Embryonic facial prominence (tissue), 1 donor: ENCODE data around the gene TMEM116.

ENCODE experiments used
- DNase-seq: peaks from one replicate; pipeline ENCODE4 v3.0.0-alpha.2; 2016; ENCODE audit errors: extremely low spot score

Gene TMEM116

DNA sequence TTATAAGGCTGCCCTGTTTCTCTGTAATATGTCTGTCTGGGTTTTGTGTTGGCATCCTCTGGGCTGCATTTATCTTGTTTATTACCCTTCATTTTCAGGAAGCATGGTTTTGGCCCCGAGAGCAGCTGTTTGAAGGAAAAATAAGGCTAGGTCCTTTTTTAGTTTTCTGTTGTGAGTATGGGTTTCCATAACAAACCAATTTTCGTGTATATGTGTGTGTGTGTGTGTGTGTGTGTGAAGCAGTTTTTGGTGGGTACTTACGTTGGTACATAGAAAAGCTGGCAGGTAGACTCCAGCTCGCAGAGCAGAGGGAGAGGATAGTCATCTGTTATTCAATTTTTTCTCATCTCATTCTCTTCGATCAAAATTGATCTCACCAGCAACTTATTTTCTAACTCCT is 118.4 kb downstream of the TMEM116 start:
- DNase-seq, result no peak

DNA sequence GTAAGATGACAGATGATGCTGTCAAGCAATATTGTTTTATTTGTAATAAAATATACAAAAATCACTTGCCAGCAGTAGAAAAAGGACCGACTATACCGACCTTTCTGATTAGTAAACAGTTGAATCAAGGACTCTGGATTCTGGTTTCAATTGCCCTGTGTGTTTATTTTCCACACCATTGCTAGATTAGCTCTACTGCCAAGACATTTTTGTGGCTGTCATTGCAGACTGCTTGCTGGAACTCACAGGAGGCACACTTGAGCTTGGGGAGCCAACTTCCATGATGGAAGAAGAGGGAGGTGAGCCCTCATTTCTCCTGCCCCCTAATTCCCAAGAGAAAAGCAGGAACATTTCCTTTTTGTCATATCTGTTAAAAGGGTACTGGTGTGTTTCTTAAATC is 119.7 kb downstream of the TMEM116 start:
- DNase-seq, result no peak

DNA sequence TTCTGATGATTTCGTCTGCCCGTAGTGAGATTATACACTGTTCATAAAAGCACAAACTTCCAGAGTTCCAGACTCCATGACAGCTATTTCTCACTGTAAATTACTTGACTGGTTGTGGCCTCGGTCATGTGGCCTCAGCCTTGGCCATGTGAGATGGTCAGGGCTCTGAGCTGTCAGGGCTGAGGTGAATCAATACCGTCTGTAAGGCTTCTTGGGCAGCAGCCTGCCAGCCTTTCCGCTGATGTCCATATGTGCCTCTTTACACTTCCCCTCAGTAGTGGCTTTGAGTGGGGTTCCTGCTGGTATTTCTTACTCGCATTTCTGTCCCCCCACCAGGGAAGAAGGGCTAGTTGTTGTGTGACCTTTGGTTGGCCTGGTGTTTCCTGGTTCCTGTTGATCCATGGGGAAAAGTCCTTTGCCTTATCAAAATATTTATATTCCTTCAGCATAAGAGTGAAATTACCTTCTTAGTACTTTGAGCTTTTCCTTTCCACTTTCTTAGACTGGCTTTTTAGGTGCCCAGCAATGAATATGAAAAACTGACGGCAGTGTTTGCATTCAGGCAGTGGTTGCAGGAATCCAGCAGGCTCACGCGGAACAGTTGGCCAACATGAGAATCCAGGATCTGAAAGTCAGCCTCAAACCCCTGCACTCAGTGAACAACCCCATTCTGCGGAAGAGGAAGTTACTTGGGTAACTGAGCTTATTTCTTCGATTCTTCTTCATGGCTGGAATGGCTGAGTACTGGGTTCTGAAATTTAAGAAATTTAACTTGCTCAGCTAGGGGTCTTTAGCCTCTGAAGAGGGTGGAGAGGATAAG is 124.8 kb downstream of the TMEM116 start:
- no peak for DNase-seq

DNA sequence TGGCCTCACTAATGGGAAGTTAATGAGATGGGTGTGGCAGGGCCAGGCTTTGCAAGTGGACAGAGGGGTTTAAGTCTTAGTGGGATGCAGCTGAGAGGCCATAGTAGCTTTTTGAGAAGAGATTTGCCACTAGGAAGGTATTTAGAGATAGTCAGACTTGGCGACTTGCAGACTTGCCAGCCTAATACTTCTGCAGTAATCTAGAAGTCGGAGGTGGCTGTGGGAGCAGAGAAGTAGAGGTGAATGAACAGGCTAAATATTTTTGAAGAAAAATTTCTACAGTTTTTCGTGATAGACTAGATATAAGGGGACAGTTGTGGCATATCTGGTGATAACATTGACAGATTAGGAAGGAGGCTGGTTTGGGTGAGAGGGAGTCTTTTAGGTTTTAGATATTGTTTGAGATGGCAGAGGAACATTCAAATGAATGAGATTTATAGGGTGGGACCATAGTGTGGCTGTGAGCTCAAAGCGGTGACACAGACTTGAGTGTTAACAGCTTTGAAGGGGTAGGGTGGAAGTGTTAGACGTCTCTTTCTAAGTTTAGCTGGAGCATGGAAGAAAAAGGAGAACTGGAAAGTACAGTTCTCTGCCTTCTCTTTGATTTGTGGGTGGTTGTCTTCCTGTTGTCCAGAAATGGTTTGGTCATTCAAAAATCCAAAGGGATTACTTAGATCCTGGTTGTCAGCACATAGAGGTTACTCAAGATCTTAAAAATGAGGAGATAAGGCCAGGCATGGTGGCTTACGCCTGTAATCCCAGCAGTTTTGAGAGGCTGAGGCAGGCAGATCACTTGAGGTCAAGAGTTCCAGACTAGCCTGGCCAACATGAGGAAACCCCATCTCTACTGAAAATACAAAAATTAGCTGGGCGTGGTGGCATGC is 126.1 kb downstream of the TMEM116 start:
- no peak for DNase-seq

DNA sequence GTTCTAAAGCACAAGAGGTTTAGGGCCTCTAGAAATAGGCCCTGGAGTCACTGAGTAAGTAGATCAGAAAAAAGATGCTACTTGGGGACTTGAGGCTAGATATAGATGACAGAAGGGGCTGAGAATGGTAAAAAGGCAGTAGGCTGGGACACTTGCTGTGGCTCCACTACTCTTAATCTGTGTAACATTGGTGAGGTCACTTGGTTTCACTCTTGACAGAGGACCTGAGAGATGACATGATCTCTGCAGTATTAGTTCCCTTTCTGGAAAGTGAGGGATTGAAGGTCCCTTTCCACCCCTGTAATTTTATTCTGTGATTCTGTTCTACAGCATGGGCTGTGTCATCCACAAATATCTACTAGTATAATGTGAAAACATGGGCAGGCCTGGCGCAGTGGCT is 131.2 kb downstream of the TMEM116 start:
- no peak for DNase-seq
